Thyroid gland (tissue), 4 donors: ENCODE data around the gene HNRNPDL.

Experiments
- CTCF ChIP-seq, 6 experiments: fragments of 200-600 bp in 3 of 6; fragments of 450-650 bp in 3 of 6; sonication (generic) in 3 of 6; IDR thresholded peaks; one replicate each; pipeline ENCODE4 v1.5.1; 2016 to 2019; ENCODE audit warnings: antibody characterized with exemption in 6 of 6, mild to moderate bottlenecking in 2 of 6, inconsistent platforms in 1 of 6, moderate library complexity in 1 of 6
- POLR2A ChIP-seq, 2 donors: fragments of 450-650 bp; IDR thresholded peaks; one replicate each; pipeline ENCODE4 v1.6.1; 2017; ENCODE audit warnings: antibody characterized with exemption in 2 of 2, mild to moderate bottlenecking in 2 of 2, moderate library complexity in 1 of 2

GRCh38 chr4:82425478-82425877 lies 4.8 kb downstream of the HNRNPDL start:
- TF ChIP-seq CTCF (IDR thresholded peaks at IDR 0.05) (no peak), POLR2A (IDR thresholded peaks at IDR 0.05) (no peak)
